Stimulated activated naive B cell treated with anti-CD40 and anti-IgM and Interleukin-4, amounts not matched to agents 10 μg/mL and 1 μg/mL and 100 μg/mL, for 72 hours (primary cell): ENCODE results near the gene DHRSX.

Source experiments
- ATAC-seq, 2 donors: fragments of 150-1000 bp; cut with Tn5 transposase; replicated peaks; 2 replicates each; pipeline ENCODE4 v1.10.0; 2021; ENCODE audit warnings: moderate library complexity in 1 of 2
- DNase-seq: peaks from one replicate; pipeline ENCODE4 v3.0.0; 2021
- H3K27ac Mint-ChIP-seq: one replicate; pipeline ENCODE4 v1.8.0; 2022; ENCODE audit warnings: mild to moderate bottlenecking, mixed read lengths
- H3K27me3 Mint-ChIP-seq, 2 donors: one replicate each; pipeline ENCODE4 v1.8.0; 2022; ENCODE audit warnings: mixed read lengths in 2 of 2
- H3K36me3 Mint-ChIP-seq, 2 donors: one replicate each; pipeline ENCODE4 v1.8.0; 2022; ENCODE audit warnings: mixed read lengths in 2 of 2, mild to moderate bottlenecking in 1 of 2
- H3K4me1 Mint-ChIP-seq, 2 donors: one replicate each; pipeline ENCODE4 v1.8.0; 2022; ENCODE audit warnings: mixed read lengths in 2 of 2, mild to moderate bottlenecking in 1 of 2
- H3K4me3 Mint-ChIP-seq, 2 donors: one replicate each; pipeline ENCODE4 v1.8.0; 2022; ENCODE audit warnings: mild to moderate bottlenecking in 2 of 2, mixed read lengths in 2 of 2, moderate library complexity in 1 of 2
- H3K9me3 Mint-ChIP-seq, 2 donors: one replicate each; pipeline ENCODE4 v1.8.0; 2022; ENCODE audit warnings: mixed read lengths in 2 of 2, mild to moderate bottlenecking in 1 of 2

Gene DHRSX

GRCh38 chrX:2342281-2342688, 158.5 kb downstream of the DHRSX start:
- Mint-ChIP-seq H3K4me3 (no peak overlapping the region), H3K27ac (no peak overlapping the region), H3K9me3 (peaks cover 9 to 14% of the 10 kb centered on the region in 2 donors), H3K27me3 (no peaks in the 10 kb centered on the region), H3K36me3 (peaks cover 52 to 71% of the 10 kb centered on the region in 2 donors), H3K4me1 (peaks cover 21 to 32% of the 10 kb centered on the region in 2 donors)
- ATAC-seq (no peak), DNase-seq (no peak)

GRCh38 chrX:2340991-2341390, 159.8 kb downstream of the DHRSX start:
- ATAC-seq: no peak
- Mint-ChIP-seq H3K27me3 (no peaks in the 10 kb centered on the region), H3K9me3 (peaks cover 9 to 14% of the 10 kb centered on the region in 2 donors), H3K27ac (no peak overlapping the region), H3K4me1 (peaks cover 21 to 35% of the 10 kb centered on the region in 2 donors), H3K36me3 (peaks cover 43 to 59% of the 10 kb centered on the region in 2 donors), H3K4me3 (no peak overlapping the region)
- no peak for DNase-seq

DNA sequence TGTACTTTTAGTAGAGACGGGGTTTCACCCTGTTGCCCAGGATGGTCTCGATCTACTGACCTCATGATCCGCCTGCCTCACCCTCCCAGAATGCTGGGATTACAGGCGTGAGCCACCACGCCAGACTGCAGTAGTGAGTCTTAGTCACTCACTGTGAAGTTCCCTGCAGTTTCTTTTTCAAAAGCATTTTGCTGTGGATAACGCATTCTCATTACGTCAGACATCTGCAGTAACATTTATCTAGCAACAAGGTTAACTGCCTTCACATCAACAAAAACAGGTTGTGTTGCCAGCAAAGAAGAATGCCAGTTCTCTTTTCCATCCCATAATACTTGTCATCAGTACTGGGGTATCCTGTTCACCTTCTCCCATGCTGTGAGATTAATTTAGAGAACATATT, 164.6 kb downstream of the DHRSX start:
- Mint-ChIP-seq H3K4me3 (no peak overlapping the region), H3K36me3 (peaks cover 28 to 31% of the 10 kb centered on the region in 2 donors), H3K4me1 (peaks cover 16 to 27% of the 10 kb centered on the region in 2 donors), H3K27ac (no peak overlapping the region), H3K27me3 (no peaks in the 10 kb centered on the region), H3K9me3 (peaks cover 8 to 9% of the 10 kb centered on the region in 2 donors)
- no peak for ATAC-seq
- no peak for DNase-seq

GRCh38 chrX:2334237-2334636, 166.5 kb downstream of the DHRSX start:
- Mint-ChIP-seq H3K27ac (no peak overlapping the region), H3K36me3 (peaks cover 15 to 17% of the 10 kb centered on the region in 2 donors), H3K4me3 (no peak overlapping the region), H3K4me1 (peaks cover 18 to 32% of the 10 kb centered on the region in 2 donors), H3K27me3 (no peaks in the 10 kb centered on the region), H3K9me3 (peaks cover 5 to 6% of the 10 kb centered on the region in 2 donors)
- DNase-seq (no peak), ATAC-seq (no peak)

DNA sequence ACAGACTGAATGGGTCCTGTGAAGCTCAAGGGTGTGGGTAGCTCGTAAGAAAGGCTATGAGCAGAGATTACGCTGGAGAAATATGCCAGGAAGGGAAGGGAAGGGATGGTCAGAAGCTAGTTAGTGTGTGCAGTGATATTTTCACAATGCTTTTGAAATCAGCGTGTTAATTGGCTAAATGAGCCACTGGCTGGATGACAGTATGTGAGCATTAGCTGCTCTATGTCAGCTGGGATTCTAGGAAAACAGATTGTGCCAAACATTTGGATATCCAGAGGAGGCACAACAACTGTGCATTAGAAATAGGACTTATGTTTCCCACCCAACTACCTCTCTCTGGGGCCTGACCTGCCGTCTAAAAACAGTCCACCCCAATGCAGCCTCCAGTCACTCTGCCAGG, 168.5 kb downstream of the DHRSX start:
- peaks cover 7 to 14% of the 10 kb centered on the region in 2 donors for H3K4me1 Mint-ChIP-seq
- no peaks in the 10 kb centered on the region for H3K27me3 Mint-ChIP-seq
- DNase-seq (no peak), ATAC-seq (no peak)
- no peak overlapping the region for H3K4me3 Mint-ChIP-seq
- H3K36me3 Mint-ChIP-seq: peaks cover 2 to 4% of the 10 kb centered on the region in 2 donors
- H3K9me3 Mint-ChIP-seq: no peaks in the 10 kb centered on the region
- no peak overlapping the region for H3K27ac Mint-ChIP-seq

DNA sequence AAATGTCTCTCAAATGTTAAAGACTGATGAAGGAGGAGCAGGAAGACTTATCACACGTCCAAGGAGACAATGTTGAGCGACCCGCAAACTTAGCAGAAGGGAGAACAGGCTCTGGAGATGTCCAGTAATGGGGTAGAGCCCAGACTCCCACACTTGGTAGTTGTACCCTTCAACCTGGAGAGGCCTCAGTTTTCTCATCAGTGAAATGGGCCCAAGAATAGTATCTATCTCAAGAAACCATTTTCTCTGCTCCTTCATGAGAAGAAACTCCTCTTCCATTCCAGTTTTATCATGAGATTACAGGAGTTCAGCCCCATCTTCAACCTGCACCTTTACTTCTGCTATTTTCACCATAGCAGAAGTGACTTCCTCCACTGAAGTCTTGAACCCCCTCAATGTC, 169.9 kb downstream of the DHRSX start:
- Mint-ChIP-seq H3K9me3 (no peaks in the 10 kb centered on the region), H3K4me1 (peaks cover 7 to 16% of the 10 kb centered on the region in 2 donors), H3K27me3 (no peaks in the 10 kb centered on the region), H3K27ac (no peak overlapping the region), H3K4me3 (no peak overlapping the region), H3K36me3 (peaks cover 2 to 4% of the 10 kb centered on the region in 2 donors)
- ATAC-seq (no peak), DNase-seq (no peak)

DNA sequence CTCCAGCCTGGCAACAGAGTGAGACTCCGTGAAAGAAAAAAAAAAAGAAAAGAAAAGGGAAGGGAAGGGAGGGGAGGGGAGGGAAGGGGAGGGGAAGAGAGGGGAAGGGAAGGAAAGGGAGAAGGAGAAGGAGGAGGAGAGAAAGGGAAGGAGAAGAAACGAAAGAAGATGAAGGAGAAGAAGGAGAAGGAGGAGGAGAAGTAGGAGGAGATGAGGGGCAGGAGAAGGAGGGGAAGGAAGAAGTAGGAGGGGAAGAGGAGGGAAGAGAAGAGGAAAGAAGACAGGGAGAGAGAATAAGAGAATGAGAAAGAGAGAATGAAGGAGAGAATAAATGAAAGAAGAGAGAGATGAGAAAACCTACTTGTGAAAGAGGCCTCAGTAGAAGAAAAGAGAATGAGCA, 170.3 kb downstream of the DHRSX start:
- Mint-ChIP-seq H3K4me1 (peaks cover 8 to 21% of the 10 kb centered on the region in 2 donors), H3K36me3 (peaks cover 2 to 4% of the 10 kb centered on the region in 2 donors), H3K27me3 (no peaks in the 10 kb centered on the region), H3K9me3 (peaks cover 0 to 2% of the 10 kb centered on the region in 2 donors), H3K27ac (no peak overlapping the region), H3K4me3 (no peak overlapping the region)
- DNase-seq: no peak
- ATAC-seq: no peak

DNA sequence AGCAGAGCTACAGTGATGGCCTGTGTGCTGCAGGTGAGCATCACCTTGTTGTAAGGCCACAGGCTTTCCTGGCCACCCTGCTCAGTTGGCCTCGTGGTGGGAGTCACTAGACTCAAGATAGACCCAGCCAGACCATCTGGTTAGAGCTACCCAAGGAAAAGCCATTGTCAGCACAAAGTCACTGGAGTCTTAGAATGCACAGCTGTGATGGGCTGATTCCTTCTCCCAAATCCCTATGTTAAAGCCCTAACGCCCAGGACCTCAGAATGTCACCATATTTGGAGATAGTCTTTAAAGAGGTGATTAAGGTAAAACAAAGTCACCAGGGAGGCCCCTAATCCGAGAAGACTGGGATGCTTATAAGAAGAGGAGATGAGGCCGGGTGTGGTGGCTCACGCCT, 173.4 kb downstream of the DHRSX start:
- ATAC-seq: no peak
- H3K4me1 Mint-ChIP-seq: peaks cover 20 to 34% of the 10 kb centered on the region in 2 donors
- no peaks in the 10 kb centered on the region for H3K27me3 Mint-ChIP-seq
- H3K4me3 Mint-ChIP-seq: no peak overlapping the region
- peaks cover 0 to 2% of the 10 kb centered on the region in 2 donors for H3K9me3 Mint-ChIP-seq
- H3K36me3 Mint-ChIP-seq: peaks cover 0 to 4% of the 10 kb centered on the region in 2 donors
- H3K27ac Mint-ChIP-seq: no peak overlapping the region
- DNase-seq: no peak

DNA sequence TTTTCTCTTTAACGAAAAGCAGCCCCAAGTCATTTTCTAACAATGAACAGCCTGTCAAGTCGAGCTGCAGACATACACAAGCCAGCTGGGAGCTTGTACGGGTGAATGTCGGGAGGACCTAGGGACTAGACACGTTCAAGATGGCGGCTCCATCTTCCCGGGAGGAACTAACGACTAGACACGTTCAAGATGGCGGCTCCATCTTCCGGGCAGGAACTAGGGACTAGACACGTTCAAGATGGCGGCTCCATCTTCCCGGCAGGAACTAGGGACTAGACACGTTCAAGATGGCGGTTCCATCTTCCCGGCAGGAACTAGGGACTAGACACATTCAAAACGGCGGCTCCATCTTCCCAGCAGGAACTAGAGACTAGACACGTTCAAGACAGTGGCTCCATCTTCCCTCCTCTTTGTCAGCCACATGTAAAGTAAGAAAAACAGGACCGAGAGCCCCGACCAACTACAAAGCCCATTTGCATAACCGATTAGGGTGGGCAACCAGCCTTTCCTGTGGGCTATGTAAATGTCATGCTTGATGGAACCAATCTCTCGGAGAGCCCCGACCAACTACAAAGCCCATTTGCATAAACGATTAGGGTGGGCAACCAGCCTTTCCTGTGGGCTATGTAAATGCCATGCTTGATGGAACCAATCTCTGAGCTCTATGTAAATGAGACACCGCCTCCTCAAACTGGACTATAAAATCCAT, 175.5 kb downstream of the DHRSX start:
- peak overlapping the region; percentile 90 to 93 for H3K4me3 Mint-ChIP-seq
- H3K27ac Mint-ChIP-seq: peak overlapping the region; percentile 97
- H3K4me1 Mint-ChIP-seq: peaks cover 30 to 40% of the 10 kb centered on the region in 2 donors
- DNase-seq: peak; percentile 75
- H3K36me3 Mint-ChIP-seq: peaks cover 0 to 9% of the 10 kb centered on the region in 2 donors
- H3K9me3 Mint-ChIP-seq: peaks cover 0 to 2% of the 10 kb centered on the region in 2 donors
- no peaks in the 10 kb centered on the region for H3K27me3 Mint-ChIP-seq
- peak; percentile 84 to 85 for ATAC-seq

- no peak for DNase-seq
- peaks cover 30 to 40% of the 10 kb centered on the region in 2 donors for H3K4me1 Mint-ChIP-seq
- no peak for ATAC-seq
- no peaks in the 10 kb centered on the region for H3K27me3 Mint-ChIP-seq
- peak overlapping the region; percentile 97 for H3K27ac Mint-ChIP-seq
- H3K36me3 Mint-ChIP-seq: peaks cover 0 to 9% of the 10 kb centered on the region in 2 donors
- peaks cover 0 to 2% of the 10 kb centered on the region in 2 donors for H3K9me3 Mint-ChIP-seq
- H3K4me3 Mint-ChIP-seq: peak overlapping the region in 1 of 2 donors; percentile 93
Measured at GRCh38 chrX:2324151-2324550, 176.6 kb downstream of the DHRSX start.

GRCh38 chrX:2321411-2321810, 179.4 kb downstream of the DHRSX start:
- peak overlapping the region; percentile 10 for H3K27ac Mint-ChIP-seq
- peaks cover 0 to 13% of the 10 kb centered on the region in 2 donors for H3K36me3 Mint-ChIP-seq
- no peaks in the 10 kb centered on the region for H3K27me3 Mint-ChIP-seq
- no peak for ATAC-seq
- DNase-seq: no peak
- H3K4me1 Mint-ChIP-seq: peaks cover 38 to 52% of the 10 kb centered on the region in 2 donors
- H3K9me3 Mint-ChIP-seq: peaks cover 0 to 2% of the 10 kb centered on the region in 2 donors
- no peak overlapping the region for H3K4me3 Mint-ChIP-seq

- Mint-ChIP-seq H3K9me3 (peaks cover 0 to 3% of the 10 kb centered on the region in 2 donors), H3K4me3 (no peak overlapping the region), H3K27me3 (no peaks in the 10 kb centered on the region), H3K27ac (peak overlapping the region; percentile 10), H3K4me1 (peaks cover 36 to 49% of the 10 kb centered on the region in 2 donors), H3K36me3 (peaks cover 3 to 13% of the 10 kb centered on the region in 2 donors)
- DNase-seq: no peak
- ATAC-seq: no peak
Measured at GRCh38 chrX:2320580-2321327, 180.0 kb downstream of the DHRSX start.

DNA sequence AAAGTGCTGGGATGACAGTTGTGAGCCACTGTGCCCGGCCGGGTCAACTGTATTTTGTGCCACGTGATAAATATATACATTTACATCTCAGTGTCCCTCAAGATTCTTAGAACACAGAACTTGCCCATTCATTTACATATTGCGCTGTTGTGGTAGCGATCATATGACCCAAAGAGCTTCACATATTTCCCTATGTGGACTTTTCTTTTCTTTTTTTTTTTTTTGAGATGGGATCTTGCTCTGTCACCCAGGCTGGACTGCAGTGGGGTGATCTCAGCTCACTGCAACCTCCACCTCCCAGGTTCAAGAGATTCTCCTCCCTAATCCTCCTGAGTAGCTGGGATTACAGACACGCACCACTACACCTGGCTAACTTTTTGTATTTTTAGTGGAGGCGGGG, 180.7 kb downstream of the DHRSX start:
- Mint-ChIP-seq H3K27ac (no peak overlapping the region), H3K27me3 (no peaks in the 10 kb centered on the region), H3K4me1 (peaks cover 32 to 43% of the 10 kb centered on the region in 2 donors), H3K36me3 (peaks cover 5 to 17% of the 10 kb centered on the region in 2 donors), H3K4me3 (no peak overlapping the region), H3K9me3 (peaks cover 0 to 2% of the 10 kb centered on the region in 2 donors)
- no peak for ATAC-seq
- no peak for DNase-seq

GRCh38 chrX:2318371-2318770, 182.4 kb downstream of the DHRSX start:
- Mint-ChIP-seq H3K27ac (no peak overlapping the region), H3K36me3 (peaks cover 7 to 14% of the 10 kb centered on the region in 2 donors), H3K27me3 (no peaks in the 10 kb centered on the region), H3K9me3 (peaks cover 0 to 2% of the 10 kb centered on the region in 2 donors), H3K4me1 (peaks cover 28 to 39% of the 10 kb centered on the region in 2 donors), H3K4me3 (no peak overlapping the region)
- no peak for DNase-seq
- no peak for ATAC-seq
